ENCODE results near the gene DLGAP1.

DNA sequence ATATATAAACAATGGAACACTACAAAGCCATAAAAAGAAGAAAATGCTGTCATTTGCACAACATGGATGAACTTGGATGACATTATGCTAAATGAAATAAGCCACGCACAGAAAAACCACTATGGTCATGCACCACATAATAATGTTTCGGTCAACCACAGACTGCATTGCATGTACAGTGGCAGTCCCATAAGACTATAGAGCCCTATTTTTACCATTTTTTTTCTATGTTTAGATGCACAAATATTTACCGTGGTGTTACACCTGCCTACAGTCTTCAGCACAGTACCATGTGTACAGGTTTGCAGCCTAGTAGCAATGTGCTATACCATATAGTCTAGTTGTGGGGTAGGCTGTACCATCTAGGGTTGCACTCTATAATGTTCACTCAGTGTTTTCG, 476.1 kb downstream of the DLGAP1 start:
- TF ChIP-seq ZFP3 (CRISPR knock-in tag; IDR thresholded peaks at IDR 0.05), result no peak
- no peak for TF ChIP-seq TOX (CRISPR knock-in tag; IDR thresholded peaks at IDR 0.05; ENCODE audit: borderline replicate concordance)
- TF ChIP-seq TCF4 (CRISPR knock-in tag; IDR thresholded peaks at IDR 0.05; ENCODE audit: borderline replicate concordance), result no peak
- TF ChIP-seq ZNF70 (CRISPR knock-in tag; IDR thresholded peaks at IDR 0.05), result no peak
- TF ChIP-seq, protein P1, sequence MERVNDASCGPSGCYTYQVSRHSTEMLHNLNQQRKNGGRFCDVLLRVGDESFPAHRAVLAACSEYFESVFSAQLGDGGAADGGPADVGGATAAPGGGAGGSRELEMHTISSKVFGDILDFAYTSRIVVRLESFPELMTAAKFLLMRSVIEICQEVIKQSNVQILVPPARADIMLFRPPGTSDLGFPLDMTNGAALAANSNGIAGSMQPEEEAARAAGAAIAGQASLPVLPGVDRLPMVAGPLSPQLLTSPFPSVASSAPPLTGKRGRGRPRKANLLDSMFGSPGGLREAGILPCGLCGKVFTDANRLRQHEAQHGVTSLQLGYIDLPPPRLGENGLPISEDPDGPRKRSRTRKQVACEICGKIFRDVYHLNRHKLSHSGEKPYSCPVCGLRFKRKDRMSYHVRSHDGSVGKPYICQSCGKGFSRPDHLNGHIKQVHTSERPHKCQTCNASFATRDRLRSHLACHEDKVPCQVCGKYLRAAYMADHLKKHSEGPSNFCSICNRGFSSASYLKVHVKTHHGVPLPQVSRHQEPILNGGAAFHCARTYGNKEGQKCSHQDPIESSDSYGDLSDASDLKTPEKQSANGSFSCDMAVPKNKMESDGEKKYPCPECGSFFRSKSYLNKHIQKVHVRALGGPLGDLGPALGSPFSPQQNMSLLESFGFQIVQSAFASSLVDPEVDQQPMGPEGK (CRISPR knock-in tag; IDR thresholded peaks at IDR 0.05; ENCODE audit: borderline replicate concordance), result no peak
- TF ChIP-seq ESRRG (CRISPR knock-in tag; IDR thresholded peaks at IDR 0.05), result no peak
- no peak for TF ChIP-seq RARB (CRISPR knock-in tag; IDR thresholded peaks at IDR 0.05)
- TF ChIP-seq PPARA (CRISPR knock-in tag; IDR thresholded peaks at IDR 0.05; ENCODE audit: borderline replicate concordance), result no peak
- no peak for TF ChIP-seq BACH2 (CRISPR knock-in tag; IDR thresholded peaks at IDR 0.05; ENCODE audit: borderline replicate concordance)
- TF ChIP-seq, protein P2, sequence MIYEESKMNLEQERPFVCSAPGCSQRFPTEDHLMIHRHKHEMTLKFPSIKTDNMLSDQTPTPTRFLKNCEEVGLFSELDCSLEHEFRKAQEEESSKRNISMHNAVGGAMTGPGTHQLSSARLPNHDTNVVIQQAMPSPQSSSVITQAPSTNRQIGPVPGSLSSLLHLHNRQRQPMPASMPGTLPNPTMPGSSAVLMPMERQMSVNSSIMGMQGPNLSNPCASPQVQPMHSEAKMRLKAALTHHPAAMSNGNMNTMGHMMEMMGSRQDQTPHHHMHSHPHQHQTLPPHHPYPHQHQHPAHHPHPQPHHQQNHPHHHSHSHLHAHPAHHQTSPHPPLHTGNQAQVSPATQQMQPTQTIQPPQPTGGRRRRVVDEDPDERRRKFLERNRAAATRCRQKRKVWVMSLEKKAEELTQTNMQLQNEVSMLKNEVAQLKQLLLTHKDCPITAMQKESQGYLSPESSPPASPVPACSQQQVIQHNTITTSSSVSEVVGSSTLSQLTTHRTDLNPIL (CRISPR knock-in tag; IDR thresholded peaks at IDR 0.05; ENCODE audit: low read depth), result no peak
- TF ChIP-seq ZFP30 (CRISPR knock-in tag; IDR thresholded peaks at IDR 0.05), result no peak

All from SK-N-SH treated with all-trans-retinoic acid at 6 μM for 48 hours (cell line).